GM23338 (cell line): ENCODE measurements around the gene NPAS2.

Source experiments
- EZH2 ChIP-seq: fragments of 200-600 bp; sonication (generic); IDR thresholded peaks from one replicate; pipeline ENCODE4 v1.8.0; 2017; ENCODE audit warnings: antibody characterized with exemption, mild to moderate bottlenecking, low read depth; ENCODE audit not compliant: unreplicated experiment
- EZH2phosphoT487 ChIP-seq: fragments of 200-600 bp; sonication (generic); IDR thresholded peaks from one replicate; pipeline ENCODE4 v1.8.1; 2018; ENCODE audit warnings: antibody characterized with exemption; ENCODE audit not compliant: unreplicated experiment
- POLR2AphosphoS5 ChIP-seq: IDR thresholded peaks from 2 replicates; pipeline ENCODE4 v1.6.1; 2016; ENCODE audit warnings: antibody characterized with exemption, low read depth
- TF ChIP-seq, protein P1 (sequence below), 2 experiments: fragments of 200-600 bp in 1 of 2; sonication (generic) in 1 of 2; conservative IDR thresholded peaks; 2 replicates each; pipeline versions ENCODE4 v1.5.1 to v1.6.1; 2016 to 2017; ENCODE audit warnings: antibody characterized with exemption in 2 of 2, low read depth in 2 of 2, mild to moderate bottlenecking in 2 of 2, moderate library complexity in 1 of 2

DNA sequence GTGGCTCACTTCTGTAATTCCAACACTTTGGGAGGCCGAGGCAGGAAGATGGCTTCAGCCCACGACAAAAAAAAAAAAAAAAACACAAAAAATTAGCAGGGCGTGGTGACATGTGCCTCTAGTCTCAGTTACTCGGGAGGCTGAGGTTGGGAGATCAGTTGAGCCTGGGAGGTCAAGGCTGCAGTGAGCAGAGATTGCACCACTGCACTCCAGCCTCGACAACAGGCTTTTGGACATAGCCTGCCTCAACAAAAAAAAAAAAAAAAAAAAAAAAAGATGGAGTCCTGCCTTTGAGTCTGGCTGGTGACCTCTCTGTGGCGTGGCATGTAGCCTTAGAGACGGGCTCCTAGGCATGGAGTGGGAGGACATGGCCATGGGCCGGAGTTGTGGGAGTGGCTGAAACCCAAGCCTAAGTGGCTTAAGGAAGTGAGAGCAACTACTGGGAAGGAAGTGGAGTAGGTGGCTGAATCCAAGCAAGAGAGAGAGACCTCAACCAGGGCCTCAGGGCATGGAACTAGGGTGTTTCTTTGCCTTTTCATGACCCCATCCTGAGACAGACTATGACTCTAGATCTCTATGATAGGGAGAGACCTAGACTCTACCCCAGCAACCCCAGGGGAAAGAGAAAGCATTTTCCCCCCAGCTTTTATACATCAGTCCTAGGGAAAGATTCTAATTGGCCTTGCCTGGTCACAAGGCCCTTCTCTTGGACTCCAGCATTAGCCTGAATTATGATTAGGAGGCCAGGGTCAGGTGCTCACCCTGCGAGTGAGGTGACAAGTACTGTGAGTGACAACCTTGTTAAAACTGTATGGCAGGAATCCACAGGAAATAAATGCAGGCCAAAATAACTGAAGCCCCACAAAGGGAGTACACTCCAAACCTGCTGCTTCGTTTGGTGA lies 34.2 kb downstream of the NPAS2 start:
- TF ChIP-seq EZH2 (no peak), EZH2phosphoT487 (no peak), POLR2AphosphoS5 (no peak)
- TF ChIP-seq, protein P1, sequence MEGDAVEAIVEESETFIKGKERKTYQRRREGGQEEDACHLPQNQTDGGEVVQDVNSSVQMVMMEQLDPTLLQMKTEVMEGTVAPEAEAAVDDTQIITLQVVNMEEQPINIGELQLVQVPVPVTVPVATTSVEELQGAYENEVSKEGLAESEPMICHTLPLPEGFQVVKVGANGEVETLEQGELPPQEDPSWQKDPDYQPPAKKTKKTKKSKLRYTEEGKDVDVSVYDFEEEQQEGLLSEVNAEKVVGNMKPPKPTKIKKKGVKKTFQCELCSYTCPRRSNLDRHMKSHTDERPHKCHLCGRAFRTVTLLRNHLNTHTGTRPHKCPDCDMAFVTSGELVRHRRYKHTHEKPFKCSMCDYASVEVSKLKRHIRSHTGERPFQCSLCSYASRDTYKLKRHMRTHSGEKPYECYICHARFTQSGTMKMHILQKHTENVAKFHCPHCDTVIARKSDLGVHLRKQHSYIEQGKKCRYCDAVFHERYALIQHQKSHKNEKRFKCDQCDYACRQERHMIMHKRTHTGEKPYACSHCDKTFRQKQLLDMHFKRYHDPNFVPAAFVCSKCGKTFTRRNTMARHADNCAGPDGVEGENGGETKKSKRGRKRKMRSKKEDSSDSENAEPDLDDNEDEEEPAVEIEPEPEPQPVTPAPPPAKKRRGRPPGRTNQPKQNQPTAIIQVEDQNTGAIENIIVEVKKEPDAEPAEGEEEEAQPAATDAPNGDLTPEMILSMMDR (conservative IDR thresholded peaks at IDR 0.05; ENCODE audit: low read depth in 2 of 2): no peak
